ENCODE measurements around the gene LIPC. TPM values are rescaled to one million over a fixed set of nuclear protein-coding genes. Genes with fewer than 3 reads are reported as not detected.
A peak's percentile ranks its signal among the peaks of the same experiment; 100 is the strongest.

The LIPC gene
- total RNA-seq, 2 experiments from 2014 or later, result 1.5 to 3.9 TPM

DNA sequence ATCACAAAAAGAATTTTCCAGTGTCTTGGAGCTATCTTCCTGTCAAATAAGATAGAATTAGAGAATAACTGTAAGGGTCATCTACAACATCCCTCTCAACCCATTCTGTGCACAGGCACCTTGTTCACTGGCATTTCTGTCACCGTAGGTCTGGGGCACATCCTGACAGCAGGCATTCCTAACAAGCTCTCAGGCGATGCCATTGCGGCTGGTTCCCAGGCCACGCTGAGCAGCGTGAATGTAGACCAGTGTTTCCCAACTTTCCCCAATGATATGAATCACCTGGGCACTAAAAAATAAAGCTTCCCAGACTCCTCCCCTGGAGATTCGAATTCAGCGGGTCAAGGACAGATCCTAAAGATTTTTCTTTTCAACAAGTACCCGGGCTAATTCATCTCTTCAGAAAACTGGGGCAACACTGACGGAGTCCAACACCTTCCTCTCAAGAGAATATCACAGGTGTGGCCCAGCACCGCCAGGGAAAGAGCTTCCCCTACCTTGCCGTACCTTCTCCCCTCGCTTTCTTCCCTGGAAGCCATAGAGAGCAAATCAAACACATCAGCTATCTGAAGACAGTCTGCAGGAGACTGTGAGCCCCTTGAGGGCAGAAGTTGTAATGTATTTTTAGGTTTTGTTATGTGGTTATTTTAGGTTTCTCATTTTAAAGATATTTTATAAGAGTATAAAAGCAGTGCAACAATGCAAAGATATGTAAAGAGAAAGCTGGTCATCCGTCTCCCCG lies 143.4 kb downstream of the LIPC start:
- Mint-ChIP-seq H3K36me3 (ENCODE audit: low read depth) (no peaks in the 10 kb centered on the region), H3K27ac (no peak overlapping the region), H3K9me3 (peaks cover 2% of the 10 kb centered on the region), H3K4me1 (peaks cover 6% of the 10 kb centered on the region), H3K4me3 (no peak overlapping the region), H3K27me3 (no peaks in the 10 kb centered on the region)
- DNase-seq, result no peak
- CTCF ChIA-PET, result interaction anchor here (0.6 to 3.0 kb wide), 8 partner anchors 10 to 1575 kb away, joined by 3 to 17 read pairs (median 5); no protein-coding TSS in a partner anchor
- POLR2A ChIA-PET, result no interaction called here

DNA sequence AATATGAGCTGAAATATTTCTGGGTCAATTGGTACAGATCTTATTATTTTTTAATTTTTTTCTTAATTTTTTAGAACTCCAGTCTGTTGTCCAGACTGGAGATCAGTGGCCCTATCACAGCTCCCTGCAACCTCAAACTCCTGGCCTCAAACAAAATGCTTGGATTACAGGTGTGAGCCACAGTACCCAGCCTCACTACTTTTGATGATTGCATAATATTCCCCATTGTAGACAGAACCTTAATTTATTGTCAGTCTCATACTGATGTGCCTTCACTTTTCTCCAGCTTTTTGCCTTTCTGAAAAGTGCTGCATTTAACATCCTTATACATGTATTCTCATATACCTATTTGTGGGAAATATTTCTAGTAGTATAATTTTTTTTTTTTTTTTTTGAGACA lies 144.9 kb downstream of the LIPC start:
- ChIA-PET POLR2A (no interaction called here), CTCF (interaction anchor here (0.7 kb wide), 1 partner anchor 15 kb away, joined by 3 read pairs; no protein-coding TSS in a partner anchor)
- Mint-ChIP-seq H3K27ac (no peak overlapping the region), H3K4me3 (no peak overlapping the region), H3K36me3 (ENCODE audit: low read depth) (no peaks in the 10 kb centered on the region), H3K4me1 (peaks cover 6% of the 10 kb centered on the region), H3K9me3 (peaks cover 2% of the 10 kb centered on the region), H3K27me3 (peaks cover under 1% of the 10 kb centered on the region)
- no peak for DNase-seq

DNA sequence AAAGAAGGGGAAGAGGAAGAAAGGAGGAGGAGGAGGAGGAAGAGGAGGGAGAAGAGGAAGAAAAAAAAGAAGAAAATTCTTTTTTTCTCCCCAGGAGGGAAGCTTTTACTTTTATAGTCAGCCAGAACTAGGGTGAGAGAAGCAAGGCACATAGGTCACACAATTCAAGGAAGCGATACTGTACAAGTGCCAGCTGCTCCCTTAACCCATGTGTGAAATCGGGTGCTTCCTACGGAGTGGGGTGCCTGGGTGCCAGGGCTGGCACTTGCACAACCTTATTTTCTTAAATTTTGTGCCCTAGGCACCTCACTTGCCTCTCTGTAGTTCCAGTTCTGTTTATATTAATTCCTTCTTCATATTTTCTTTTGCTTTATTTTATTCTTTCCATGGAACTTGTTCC lies 150.4 kb downstream of the LIPC start:
- no peak overlapping the region for H3K27ac Mint-ChIP-seq
- no peak for DNase-seq
- ChIA-PET POLR2A (no interaction called here), CTCF (interaction anchor here (0.7 kb wide), 2 partner anchors 23 to 297 kb away, joined by 3 to 4 read pairs; no protein-coding TSS in a partner anchor)
- no peak overlapping the region for H3K4me3 Mint-ChIP-seq
- peaks cover 18% of the 10 kb centered on the region for H3K27me3 Mint-ChIP-seq
- H3K9me3 Mint-ChIP-seq, result peaks cover 8% of the 10 kb centered on the region
- peaks cover 14% of the 10 kb centered on the region for H3K4me1 Mint-ChIP-seq
- peaks cover 5% of the 10 kb centered on the region for H3K36me3 Mint-ChIP-seq (ENCODE audit: low read depth)

DNA sequence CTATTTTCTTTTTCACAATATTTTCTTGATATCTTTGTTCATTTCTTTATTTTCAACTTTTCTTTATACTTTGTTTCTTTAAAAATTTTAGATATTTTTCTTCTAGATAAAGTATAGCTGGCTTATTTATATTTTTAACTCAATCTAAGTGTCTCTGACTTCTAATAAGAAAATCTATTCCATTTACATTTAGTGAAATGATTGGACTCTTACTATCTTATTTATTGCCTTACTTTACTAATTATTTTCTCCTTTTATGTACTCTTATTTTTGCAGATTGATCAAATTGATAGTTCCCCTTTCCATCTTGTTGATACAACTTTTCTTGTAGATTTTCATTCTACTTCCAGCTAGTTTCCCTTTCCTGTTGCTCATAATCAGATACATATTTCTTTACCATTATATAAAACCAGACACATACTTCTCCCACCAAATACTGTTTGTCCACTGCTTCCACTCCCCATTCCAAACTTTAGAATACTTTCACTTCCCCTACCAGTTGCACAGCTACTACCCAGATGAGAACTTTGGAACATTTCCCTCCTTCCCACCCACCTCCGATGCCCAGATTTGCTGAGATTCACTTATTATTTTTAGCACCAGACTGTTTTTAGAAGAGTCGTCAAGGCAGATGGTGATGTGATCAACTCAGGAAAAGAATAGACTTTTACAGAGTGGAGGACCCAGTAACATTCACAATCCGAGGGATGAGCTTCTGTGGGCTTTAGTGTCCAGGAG lies 151.5 kb downstream of the LIPC start:
- DNase-seq, result no peak
- Mint-ChIP-seq H3K9me3 (peaks cover 8% of the 10 kb centered on the region), H3K27me3 (peaks cover 18% of the 10 kb centered on the region), H3K36me3 (ENCODE audit: low read depth) (peaks cover 5% of the 10 kb centered on the region), H3K27ac (no peak overlapping the region), H3K4me1 (peaks cover 14% of the 10 kb centered on the region), H3K4me3 (no peak overlapping the region)
- ChIA-PET CTCF (interaction anchor here (2.7 kb wide), 1 partner anchor 9 kb away, joined by 17 read pairs; no protein-coding TSS in a partner anchor), POLR2A (no interaction called here)

DNA sequence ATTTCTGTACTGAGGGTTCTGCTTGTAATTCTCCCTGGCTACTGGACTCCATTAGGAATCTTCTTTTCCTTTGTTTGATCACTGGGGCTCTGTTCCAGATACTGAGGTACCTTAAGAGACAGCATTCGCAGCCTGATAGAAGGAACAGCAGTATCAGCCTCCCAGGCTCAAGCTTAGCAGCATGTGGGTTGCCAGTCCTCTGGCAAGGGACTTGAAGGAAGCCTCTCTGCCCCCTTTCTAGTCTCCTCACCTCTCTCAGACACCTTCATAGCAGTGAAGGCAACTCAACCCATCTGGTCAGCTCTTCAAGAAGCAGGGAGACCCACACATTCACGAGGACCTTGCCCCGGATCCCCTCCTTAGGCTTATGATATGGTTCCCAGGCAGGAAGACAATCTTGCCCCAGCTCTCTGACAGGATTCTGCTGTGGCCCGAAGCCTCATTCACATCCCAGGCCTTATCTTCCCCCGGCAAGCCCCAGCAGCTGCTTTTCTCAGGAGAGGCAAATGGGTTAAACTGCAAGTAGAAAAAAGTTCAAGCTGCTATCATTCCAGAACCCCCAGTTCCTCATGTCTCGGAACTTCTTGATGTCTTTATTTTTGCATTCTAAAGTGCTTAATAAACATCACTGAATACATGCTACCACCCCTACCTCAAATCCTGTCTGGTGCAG lies 153.1 kb downstream of the LIPC start:
- Mint-ChIP-seq H3K4me3 (no peak overlapping the region), H3K27me3 (peaks cover 18% of the 10 kb centered on the region), H3K27ac (no peak overlapping the region), H3K36me3 (ENCODE audit: low read depth) (peaks cover 5% of the 10 kb centered on the region), H3K4me1 (peaks cover 14% of the 10 kb centered on the region), H3K9me3 (peaks cover 8% of the 10 kb centered on the region)
- ChIA-PET POLR2A (interaction anchor here (0.6 kb wide), 1 partner anchor 179 kb away, joined by 3 read pairs; no protein-coding TSS in a partner anchor), CTCF (interaction anchor here (0.7 to 2.7 kb wide), 5 partner anchors 10 to 220 kb away, joined by 3 to 17 read pairs (median 4); no protein-coding TSS in a partner anchor)
- DNase-seq, result no peak

DNA sequence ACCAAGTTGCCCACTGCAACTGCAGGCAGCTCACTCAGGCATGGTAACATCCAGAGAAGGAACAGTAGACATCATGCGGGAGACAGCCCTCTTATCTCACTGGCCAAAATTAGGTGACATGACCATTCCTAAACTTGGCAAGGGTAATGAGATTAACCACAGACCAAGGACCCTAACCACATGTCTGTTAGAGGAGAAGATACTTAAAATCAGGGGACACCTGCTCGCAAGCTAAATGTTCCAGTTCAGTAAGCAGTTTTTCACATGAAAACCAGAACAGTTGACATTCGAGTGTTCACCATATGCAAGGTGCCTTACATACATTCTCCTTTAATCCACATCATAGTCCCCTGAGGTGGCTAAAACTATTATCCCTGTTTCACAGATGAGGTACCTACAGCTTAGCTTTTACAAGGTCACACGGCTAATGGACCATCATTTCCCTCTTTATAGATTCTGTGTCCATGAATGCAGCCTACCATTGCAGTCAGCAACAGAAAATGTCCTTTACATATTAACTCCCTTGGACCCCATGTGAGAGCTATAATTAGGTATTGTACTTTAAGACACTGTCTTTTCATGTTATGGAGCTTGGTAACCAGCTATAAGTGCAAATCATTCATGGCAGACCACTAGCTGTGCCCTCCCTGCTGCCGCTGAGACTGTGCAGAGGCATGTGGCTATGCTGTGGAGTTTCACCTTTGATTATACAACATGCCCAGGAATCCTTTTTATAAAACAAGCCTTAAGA lies 154.1 kb downstream of the LIPC start:
- Mint-ChIP-seq H3K4me3 (no peak overlapping the region), H3K4me1 (peaks cover 14% of the 10 kb centered on the region), H3K27ac (no peak overlapping the region), H3K9me3 (peaks cover 8% of the 10 kb centered on the region), H3K36me3 (ENCODE audit: low read depth) (peaks cover 5% of the 10 kb centered on the region), H3K27me3 (peaks cover 18% of the 10 kb centered on the region)
- ChIA-PET CTCF (interaction anchor here (0.7 to 2.7 kb wide), 4 partner anchors 11 to 221 kb away, joined by 3 to 17 read pairs (median 4); no protein-coding TSS in a partner anchor), POLR2A (no interaction called here)
- DNase-seq, result no peak

DNA sequence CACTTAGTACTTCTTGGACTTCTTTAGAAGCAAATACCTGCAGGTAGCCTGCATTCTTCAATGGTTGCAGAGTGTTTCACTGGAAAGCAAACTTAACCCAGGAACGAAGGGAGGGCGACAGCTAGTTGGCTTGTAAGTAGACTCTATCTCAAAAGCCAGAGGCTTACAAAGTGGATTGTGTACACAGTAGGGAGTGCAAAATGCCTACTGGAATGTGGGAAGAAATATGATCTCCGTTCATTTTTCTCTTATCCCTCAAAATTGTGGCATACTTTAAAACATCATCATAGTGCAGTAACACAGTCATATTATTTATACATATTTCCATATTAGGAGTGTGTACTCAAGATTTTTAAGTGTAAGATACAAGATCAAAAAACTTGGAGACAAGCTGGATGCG lies 155.7 kb downstream of the LIPC start:
- ChIA-PET POLR2A (no interaction called here), CTCF (interaction anchor here (0.8 to 1.7 kb wide), 2 partner anchors 11 to 14 kb away, joined by 3 to 5 read pairs; no protein-coding TSS in a partner anchor)
- Mint-ChIP-seq H3K9me3 (peaks cover 8% of the 10 kb centered on the region), H3K27ac (no peak overlapping the region), H3K4me3 (no peak overlapping the region), H3K36me3 (ENCODE audit: low read depth) (peaks cover 16% of the 10 kb centered on the region), H3K4me1 (peaks cover 14% of the 10 kb centered on the region), H3K27me3 (peaks cover 13% of the 10 kb centered on the region)
- DNase-seq, result no peak

DNA sequence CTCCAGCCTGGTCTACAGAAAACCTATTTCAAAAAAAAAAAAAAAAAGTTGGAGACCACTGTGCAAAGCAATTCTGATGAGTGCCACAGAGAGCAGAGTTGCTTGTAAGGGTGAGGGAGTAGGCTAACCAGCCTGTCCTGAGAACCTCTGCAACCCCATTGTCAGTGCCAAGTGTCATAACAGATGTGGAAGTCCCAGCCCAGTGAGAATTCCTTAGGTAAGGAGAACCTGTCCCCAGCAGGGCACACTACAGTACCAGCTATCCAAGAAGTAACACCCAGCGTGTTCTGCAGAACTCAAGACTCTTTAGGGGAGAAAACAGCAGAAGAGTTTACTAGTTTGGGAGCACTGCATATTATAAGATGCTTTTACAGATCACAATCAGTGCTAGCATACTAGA lies 156.3 kb downstream of the LIPC start:
- CTCF ChIA-PET, result interaction anchor here (0.8 to 1.7 kb wide), 2 partner anchors 10 to 15 kb away, joined by 3 to 5 read pairs; no protein-coding TSS in a partner anchor
- POLR2A ChIA-PET, result no interaction called here

DNA sequence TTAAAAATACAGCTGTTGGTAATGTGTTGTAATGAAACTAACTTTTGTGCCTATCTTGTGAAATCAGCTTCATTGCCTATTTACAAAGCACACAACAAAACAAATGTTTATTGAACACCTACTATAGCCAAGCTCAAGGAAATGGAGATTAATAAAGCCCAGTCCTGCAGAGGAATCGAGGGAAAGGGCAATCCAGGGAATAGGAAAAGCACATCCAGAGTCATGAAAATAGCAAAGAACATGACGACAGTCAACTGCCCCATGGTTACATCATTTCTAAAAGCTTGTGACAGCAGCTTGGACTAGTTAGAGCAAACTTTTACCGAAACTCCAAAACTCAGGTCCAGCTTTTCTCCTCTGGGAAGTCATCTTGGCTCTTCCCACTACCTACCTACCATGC lies 157.3 kb downstream of the LIPC start:
- no peak for DNase-seq
- ChIA-PET CTCF (interaction anchor here (1.0 to 1.7 kb wide), 3 partner anchors 14 to 23 kb away, joined by 3 to 7 read pairs (median 5); no protein-coding TSS in a partner anchor), POLR2A (no interaction called here)
- Mint-ChIP-seq H3K36me3 (ENCODE audit: low read depth) (peaks cover 23% of the 10 kb centered on the region), H3K4me3 (no peak overlapping the region), H3K9me3 (peaks cover under 1% of the 10 kb centered on the region), H3K4me1 (peaks cover 21% of the 10 kb centered on the region), H3K27me3 (peaks cover 5% of the 10 kb centered on the region), H3K27ac (no peak overlapping the region)

More for the DNA sequence above, 156.3 kb downstream of the LIPC start:
- no peak overlapping the region for H3K27ac Mint-ChIP-seq
- no peak for DNase-seq
- H3K27me3 Mint-ChIP-seq, result peaks cover 13% of the 10 kb centered on the region
- H3K9me3 Mint-ChIP-seq, result peaks cover 8% of the 10 kb centered on the region
- peaks cover 15% of the 10 kb centered on the region for H3K4me1 Mint-ChIP-seq
- H3K4me3 Mint-ChIP-seq, result no peak overlapping the region
- H3K36me3 Mint-ChIP-seq (ENCODE audit: low read depth), result peaks cover 18% of the 10 kb centered on the region

DNA sequence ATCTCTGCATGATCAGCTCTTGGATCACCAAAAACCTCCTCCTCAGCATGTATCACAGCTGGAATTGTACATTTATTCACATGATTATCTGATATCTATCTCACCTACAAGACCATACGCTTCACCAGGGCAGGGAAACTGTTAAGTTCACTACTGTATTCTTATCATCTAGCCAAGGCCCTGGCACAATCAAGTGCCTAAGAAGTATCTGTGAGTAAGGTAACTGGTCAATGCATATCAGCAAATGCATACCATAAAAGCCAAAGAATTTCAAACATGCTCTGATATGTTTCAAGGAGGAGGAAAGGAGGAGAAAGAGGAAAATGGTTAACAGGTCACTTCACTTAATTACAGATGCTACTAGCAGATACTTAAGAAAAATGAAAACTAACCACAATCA lies 158.4 kb downstream of the LIPC start:
- H3K4me1 Mint-ChIP-seq, result peaks cover 23% of the 10 kb centered on the region
- ChIA-PET POLR2A (no interaction called here), CTCF (interaction anchor here (0.9 to 1.0 kb wide), 2 partner anchors 21 to 45 kb away, joined by 3 read pairs; no protein-coding TSS in a partner anchor)
- H3K27me3 Mint-ChIP-seq, result no peaks in the 10 kb centered on the region
- H3K4me3 Mint-ChIP-seq, result no peak overlapping the region
- H3K36me3 Mint-ChIP-seq (ENCODE audit: low read depth), result peaks cover 30% of the 10 kb centered on the region
- DNase-seq, result no peak
- no peak overlapping the region for H3K27ac Mint-ChIP-seq
- H3K9me3 Mint-ChIP-seq, result no peaks in the 10 kb centered on the region

DNA sequence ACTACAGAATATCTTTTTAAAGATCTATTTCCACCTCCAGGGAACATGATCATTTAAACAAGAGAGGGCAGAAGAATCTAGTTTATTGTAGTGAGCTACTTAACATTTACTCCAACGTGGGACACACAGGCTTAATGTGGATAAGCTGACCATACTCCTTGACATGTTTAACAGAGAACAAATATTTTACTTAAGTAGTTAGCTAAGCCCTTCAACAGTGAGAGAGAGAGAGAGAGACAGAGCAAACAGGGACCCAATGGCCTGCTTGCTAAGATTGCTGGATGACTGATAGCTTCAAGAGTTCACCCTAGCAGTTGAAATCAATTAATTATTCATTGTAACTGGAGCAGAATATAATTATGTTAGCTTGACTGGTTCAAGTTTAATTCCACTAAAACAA lies 159.1 kb downstream of the LIPC start:
- no peaks in the 10 kb centered on the region for H3K9me3 Mint-ChIP-seq
- ChIA-PET POLR2A (no interaction called here), CTCF (interaction anchor here (0.6 to 0.8 kb wide), 2 partner anchors 122 to 850 kb away, joined by 3 read pairs; no protein-coding TSS in a partner anchor)
- H3K36me3 Mint-ChIP-seq (ENCODE audit: low read depth), result peaks cover 36% of the 10 kb centered on the region
- H3K4me3 Mint-ChIP-seq, result no peak overlapping the region
- no peak overlapping the region for H3K27ac Mint-ChIP-seq
- H3K27me3 Mint-ChIP-seq, result no peaks in the 10 kb centered on the region
- no peak for DNase-seq
- peaks cover 24% of the 10 kb centered on the region for H3K4me1 Mint-ChIP-seq

DNA sequence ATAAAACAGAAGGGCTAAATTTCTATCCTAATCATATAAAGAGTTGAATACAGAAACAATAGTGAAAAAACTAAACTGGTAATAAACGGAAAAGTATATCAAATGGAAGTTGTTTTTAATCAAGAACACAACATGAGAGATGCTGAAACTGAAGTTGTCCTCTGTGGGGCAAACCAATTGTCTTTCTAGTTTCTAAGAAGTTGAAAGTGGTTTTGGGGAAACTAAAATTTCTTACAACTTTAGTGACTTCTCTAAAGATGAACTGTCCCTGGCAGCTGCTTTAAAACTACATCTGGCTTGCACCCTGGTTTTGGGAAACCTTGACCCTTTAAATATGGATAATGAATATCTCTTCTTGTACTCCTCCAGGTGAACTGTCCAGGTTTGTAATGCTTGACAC lies 162.1 kb downstream of the LIPC start:
- Mint-ChIP-seq H3K4me1 (peaks cover 28% of the 10 kb centered on the region), H3K27ac (peak overlapping the region; percentile 44), H3K36me3 (ENCODE audit: low read depth) (peaks cover 54% of the 10 kb centered on the region), H3K27me3 (no peaks in the 10 kb centered on the region), H3K9me3 (no peaks in the 10 kb centered on the region), H3K4me3 (no peak overlapping the region)
- ChIA-PET POLR2A (no interaction called here), CTCF (no interaction called here)
- no peak for DNase-seq

Data from activated CD4-positive, alpha-beta T cell treated with anti-CD3 and anti-CD28 coated beads, Interleukin-2, amount 10 ng/mL, durations not matched to agents 7 days and 5 days (primary cell).